GM23338 (cell line): Measurements from ENCODE around the gene METTL4. TPM values are rescaled to one million over a fixed set of nuclear protein-coding genes. Genes with fewer than 3 reads are reported as not detected.
A peak's percentile ranks its signal among the peaks of the same experiment; 100 is the strongest.

Experiments used
- ATAC-seq: fragments of 200-7000 bp; cut with Tn5 transposase; 3 replicates; pipeline ENCODE4 v1.9.1; 2020
- DNase-seq: peaks from one replicate; pipeline ENCODE4 v3.0.0-alpha.2; 2015; ENCODE audit warnings: low spot score
- H2AFZ ChIP-seq: fragments of 200-600 bp; sonication (generic); 2 replicates; pipeline ENCODE4 v1.8.0; 2016; ENCODE audit warnings: antibody characterized with exemption, mild to moderate bottlenecking, moderate library complexity
- H3F3A ChIP-seq: fragments of 200-600 bp; sonication (generic); replicated peaks from 2 replicates; pipeline ENCODE4 v1.8.0; 2017; ENCODE audit warnings: antibody characterized with exemption, mixed run types, low read depth
- H3K27ac ChIP-seq: fragments of 200-600 bp; sonication (generic); 2 replicates; pipeline ENCODE4 v1.6.1; 2016; ENCODE audit warnings: low read depth
- H3K27me3 ChIP-seq: fragments of 200-600 bp; sonication (generic); 2 replicates; pipeline ENCODE4 v1.8.0; 2016; ENCODE audit warnings: mild to moderate bottlenecking, mixed run types, moderate library complexity; ENCODE audit not compliant: insufficient read depth
- H3K36me3 ChIP-seq: fragments of 200-600 bp; sonication (generic); 2 replicates; pipeline ENCODE4 v1.8.0; 2016; ENCODE audit warnings: mild to moderate bottlenecking; ENCODE audit not compliant: insufficient read depth
- H3K4me1 ChIP-seq: fragments of 200-600 bp; sonication (generic); 2 replicates; pipeline ENCODE4 v1.8.0; 2016; ENCODE audit warnings: mild to moderate bottlenecking, moderate library complexity; ENCODE audit not compliant: insufficient read depth
- H3K4me2 ChIP-seq: fragments of 200-600 bp; sonication (generic); 2 replicates; pipeline ENCODE4 v1.7.1; 2017; ENCODE audit warnings: mixed run types
- H3K4me3 ChIP-seq: fragments of 200-600 bp; sonication (generic); 2 replicates; pipeline ENCODE4 v1.6.1; 2016; ENCODE audit warnings: mixed run types
- H3K79me2 ChIP-seq: fragments of 200-600 bp; sonication (generic); replicated peaks from 2 replicates; pipeline ENCODE4 v1.8.0; 2017; ENCODE audit warnings: mild to moderate bottlenecking; ENCODE audit not compliant: insufficient read depth
- H3K9me2 ChIP-seq: fragments of 200-600 bp; sonication (generic); 2 replicates; pipeline ENCODE4 v1.8.0; 2017; ENCODE audit not compliant: insufficient read depth
- H4K20me1 ChIP-seq: fragments of 200-600 bp; sonication (generic); replicated peaks from 2 replicates; pipeline ENCODE4 v1.8.0; 2017; ENCODE audit warnings: mild to moderate bottlenecking; ENCODE audit not compliant: insufficient read depth
- H3K27ac Mint-ChIP-seq: 2 replicates; pipeline ENCODE4 v1.8.0; 2020; ENCODE audit warnings: inconsistent platforms, mild to moderate bottlenecking, moderate library complexity, mixed read lengths
- H3K27me3 Mint-ChIP-seq: 3 replicates; pipeline ENCODE4 v1.8.0; 2022; ENCODE audit warnings: low read depth, mild to moderate bottlenecking, moderate library complexity, mixed read lengths, inconsistent platforms; ENCODE audit not compliant: insufficient read depth, poor library complexity
- H3K36me3 Mint-ChIP-seq: 3 replicates; pipeline ENCODE4 v1.8.0; 2021; ENCODE audit warnings: low read depth, mild to moderate bottlenecking, inconsistent platforms, moderate library complexity, mixed read lengths
- H3K4me1 Mint-ChIP-seq: 3 replicates; pipeline ENCODE4 v1.8.0; 2020; ENCODE audit warnings: mild to moderate bottlenecking, inconsistent platforms, mixed read lengths
- H3K4me3 Mint-ChIP-seq: 3 replicates; pipeline ENCODE4 v1.8.0; 2021; ENCODE audit warnings: moderate library complexity, mild to moderate bottlenecking, inconsistent platforms, mixed read lengths
- H3K9me3 Mint-ChIP-seq: 3 replicates; pipeline ENCODE4 v1.8.0; 2020; ENCODE audit warnings: moderate library complexity, mild to moderate bottlenecking, inconsistent platforms, mixed read lengths
- EZH2 ChIP-seq: fragments of 200-600 bp; sonication (generic); IDR thresholded peaks from one replicate; pipeline ENCODE4 v1.8.0; 2017; ENCODE audit warnings: antibody characterized with exemption, mild to moderate bottlenecking, low read depth; ENCODE audit not compliant: unreplicated experiment
- EZH2phosphoT487 ChIP-seq: fragments of 200-600 bp; sonication (generic); IDR thresholded peaks from one replicate; pipeline ENCODE4 v1.8.1; 2018; ENCODE audit warnings: antibody characterized with exemption; ENCODE audit not compliant: unreplicated experiment
- NANOG ChIP-seq: IDR thresholded peaks from 2 replicates; pipeline ENCODE4 v1.6.1; 2016; ENCODE audit warnings: antibody characterized with exemption, borderline replicate concordance
- ZNF114 ChIP-seq: fragments of 250-450 bp; sonication (Bioruptor Pico); IDR thresholded peaks from 2 replicates; pipeline ENCODE4 v1.5.0; 2020; ENCODE audit warnings: mild to moderate bottlenecking, moderate library complexity
- polyA plus RNA-seq: library from polyadenylated mRNA; unstranded; fragments of >200 nt; fragmentation: Nextera tagmentation; extraction: Ambion mirVana; gene quantifications from 2 replicates; pipeline ENCODE4 v1.2.1, GENCODE V29; 2016
- total RNA-seq: library from RNA; depleted of rRNA; stranded (reverse); fragments of >200 nt; shearing (Covaris generic); gene quantifications from 2 replicates; pipeline ENCODE4 v1.2.3, GENCODE V29; 2014
- TF ChIP-seq, protein P1 (sequence below), 2 experiments: fragments of 200-600 bp in 1 of 2; sonication (generic) in 1 of 2; conservative IDR thresholded peaks; 2 replicates each; pipeline versions ENCODE4 v1.5.1 to v1.6.1; 2016 to 2017; ENCODE audit warnings: antibody characterized with exemption in 2 of 2, low read depth in 2 of 2, mild to moderate bottlenecking in 2 of 2, moderate library complexity in 1 of 2

Gene METTL4
- total and polyA plus RNA-seq, 2 experiments from 2014 or later, result 11.9 to 14.9 TPM

DNA sequence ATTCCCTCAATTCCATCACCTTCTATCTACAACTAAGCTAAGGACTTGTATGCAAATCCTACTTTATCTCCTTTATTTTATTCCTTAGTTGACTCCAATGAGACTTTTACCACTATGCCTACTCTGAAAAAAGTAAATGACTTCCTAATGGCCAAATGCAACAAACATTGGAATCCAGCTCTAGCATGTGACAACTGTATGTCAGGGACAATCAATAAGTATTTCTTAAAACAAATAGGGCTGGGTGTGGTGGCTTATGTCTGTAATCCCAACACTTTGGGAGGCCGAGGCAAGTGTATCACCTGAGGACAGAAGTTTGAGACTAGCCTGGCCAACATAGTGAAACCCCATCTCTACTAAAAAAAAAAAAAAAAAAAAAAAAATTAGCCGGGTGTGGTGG, 21.8 kb downstream of the METTL4 start:
- Histone ChIP-seq H3K36me3 (no peaks in the 10 kb centered on the region), H2AFZ (no peak overlapping the region), H3K4me1 (no peaks in the 10 kb centered on the region), H3F3A (no peaks in the 10 kb centered on the region), H3K27me3 (no peaks in the 10 kb centered on the region), H3K9me2 (no peaks in the 10 kb centered on the region), H3K27ac (no peak overlapping the region), H3K4me2 (no peak overlapping the region), H3K79me2 (no peaks in the 10 kb centered on the region), H4K20me1 (no peaks in the 10 kb centered on the region), H3K4me3 (no peak overlapping the region)
- ATAC-seq (no peak), DNase-seq (no peak)
- H3K36me3 Mint-ChIP-seq, result peaks cover 15% of the 10 kb centered on the region; the same call in 2 of the 3 replicates
- no peak overlapping the region for H3K27ac Mint-ChIP-seq
- no peak overlapping the region for H3K4me3 Mint-ChIP-seq
- TF ChIP-seq, protein P1, sequence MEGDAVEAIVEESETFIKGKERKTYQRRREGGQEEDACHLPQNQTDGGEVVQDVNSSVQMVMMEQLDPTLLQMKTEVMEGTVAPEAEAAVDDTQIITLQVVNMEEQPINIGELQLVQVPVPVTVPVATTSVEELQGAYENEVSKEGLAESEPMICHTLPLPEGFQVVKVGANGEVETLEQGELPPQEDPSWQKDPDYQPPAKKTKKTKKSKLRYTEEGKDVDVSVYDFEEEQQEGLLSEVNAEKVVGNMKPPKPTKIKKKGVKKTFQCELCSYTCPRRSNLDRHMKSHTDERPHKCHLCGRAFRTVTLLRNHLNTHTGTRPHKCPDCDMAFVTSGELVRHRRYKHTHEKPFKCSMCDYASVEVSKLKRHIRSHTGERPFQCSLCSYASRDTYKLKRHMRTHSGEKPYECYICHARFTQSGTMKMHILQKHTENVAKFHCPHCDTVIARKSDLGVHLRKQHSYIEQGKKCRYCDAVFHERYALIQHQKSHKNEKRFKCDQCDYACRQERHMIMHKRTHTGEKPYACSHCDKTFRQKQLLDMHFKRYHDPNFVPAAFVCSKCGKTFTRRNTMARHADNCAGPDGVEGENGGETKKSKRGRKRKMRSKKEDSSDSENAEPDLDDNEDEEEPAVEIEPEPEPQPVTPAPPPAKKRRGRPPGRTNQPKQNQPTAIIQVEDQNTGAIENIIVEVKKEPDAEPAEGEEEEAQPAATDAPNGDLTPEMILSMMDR (conservative IDR thresholded peaks at IDR 0.05; ENCODE audit: low read depth in 2 of 2), result no peak
- TF ChIP-seq EZH2 (no peak), NANOG (no peak)
- H3K9me3 Mint-ChIP-seq, result no peaks in the 10 kb centered on the region
- no peaks in the 10 kb centered on the region for H3K27me3 Mint-ChIP-seq
- no peaks in the 10 kb centered on the region for H3K4me1 Mint-ChIP-seq

DNA sequence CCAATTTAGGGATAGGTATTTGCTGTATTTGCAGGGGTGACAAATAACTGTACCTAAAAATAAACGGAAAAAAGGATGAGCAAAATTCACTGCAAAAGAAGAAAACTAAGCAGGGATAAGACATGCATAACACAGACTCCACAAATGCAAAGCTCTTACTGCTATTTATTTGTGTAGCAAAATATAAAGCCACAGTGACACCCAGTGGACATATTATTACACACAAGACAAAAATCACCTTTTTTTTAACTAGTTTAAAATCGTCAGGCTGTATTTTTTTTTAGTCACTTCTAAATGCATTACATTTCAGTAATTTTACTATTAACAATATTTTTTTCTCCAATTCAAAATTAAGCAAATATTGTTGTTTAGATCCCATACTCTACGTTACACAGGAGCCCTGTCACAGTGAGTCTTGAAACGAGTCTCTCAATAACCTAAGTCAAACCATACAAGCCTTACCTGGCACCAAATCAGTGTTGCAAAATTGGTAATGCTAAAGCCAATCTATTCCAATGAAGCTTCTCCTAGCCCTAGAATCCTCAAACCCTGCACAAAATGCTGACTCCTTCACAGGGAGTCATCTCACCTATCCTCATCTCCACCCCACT, 23.7 kb downstream of the METTL4 start:
- H3K27me3 ChIP-seq, result no peaks in the 10 kb centered on the region
- TF ChIP-seq EZH2phosphoT487 (no peak), ZNF114 (no peak), EZH2 (no peak)
- TF ChIP-seq, protein P1 (conservative IDR thresholded peaks at IDR 0.05; ENCODE audit: low read depth in 2 of 2), result peak; percentile 40 to 64; a peak in 3 of 4 replicates
- no peak overlapping the region for H3K27ac ChIP-seq
- H3K4me1 ChIP-seq, result no peaks in the 10 kb centered on the region
- no peak overlapping the region for H3K4me2 ChIP-seq
- H3K27me3 Mint-ChIP-seq, result no peaks in the 10 kb centered on the region
- DNase-seq, result peak; percentile 54
- H2AFZ ChIP-seq, result no peak overlapping the region
- no peak overlapping the region for H3K27ac Mint-ChIP-seq
- no peaks in the 10 kb centered on the region for H3K9me2 ChIP-seq
- H3K9me3 Mint-ChIP-seq, result no peaks in the 10 kb centered on the region
- no peak for ATAC-seq
- H3K4me3 Mint-ChIP-seq, result no peak overlapping the region
- no peaks in the 10 kb centered on the region for H3K36me3 ChIP-seq
- no peaks in the 10 kb centered on the region for H4K20me1 ChIP-seq
- no peaks in the 10 kb centered on the region for H3K4me1 Mint-ChIP-seq
- peaks cover 14% of the 10 kb centered on the region; the same call in 2 of the 3 replicates for H3K36me3 Mint-ChIP-seq
- H3K79me2 ChIP-seq, result no peaks in the 10 kb centered on the region
- no peak overlapping the region for H3K4me3 ChIP-seq
- no peaks in the 10 kb centered on the region for H3F3A ChIP-seq
